Kidney glomerular epithelial cell (primary cell): ENCODE data around the gene UBE4A.

ENCODE experiments used
- DNase-seq: peaks from one replicate; lab custom pipeline; 2025; lab: John Stamatoyannopoulos, UW

UBE4A gene

GRCh38 chr11:118438314-118438931 lies 79.0 kb downstream of the UBE4A start:
- peak; percentile 43 for DNase-seq

- no peak for DNase-seq
Observed at GRCh38 chr11:118439646-118440045, 80.2 kb downstream of the UBE4A start.

- DNase-seq, result no peak
Observed at GRCh38 chr11:118441770-118442275, 82.4 kb downstream of the UBE4A start.

- no peak for DNase-seq
Observed at GRCh38 chr11:118442301-118442700, 82.9 kb downstream of the UBE4A start.

- no peak for DNase-seq
Observed at GRCh38 chr11:118442908-118443589, 83.6 kb downstream of the UBE4A start.

GRCh38 chr11:118443590-118444218 lies 84.3 kb downstream of the UBE4A start:
- no peak for DNase-seq

GRCh38 chr11:118447423-118447822 lies 88.0 kb downstream of the UBE4A start:
- no peak for DNase-seq

- no peak for DNase-seq
Observed at GRCh38 chr11:118448294-118448693, 88.9 kb downstream of the UBE4A start.
